MCF 10A (cell line): ENCODE results near the gene TDRD9. TPM values are rescaled to one million over a fixed set of nuclear protein-coding genes. Genes with fewer than 3 reads are reported as not detected.

ENCODE experiments used
- BruUV-seq: library from RNA; stranded (reverse); fragments of 400-500 nt; replicated peaks from 2 replicates; lab custom pipeline; 2021; lab: Mats Ljungman, UMichigan
- CTCF ChIA-PET: fragments of 300-600 bp; sonication (Branson Sonifier 250); formaldehyde crosslinking; extraction: SDS; loops from one replicate; lab custom pipeline; 2021; ENCODE audit warnings: antibody characterized with exemption, inconsistent platforms; lab: Yijun Ruan, JAX
- POLR2A ChIA-PET: fragments of 300-600, 350-650 bp; sonication (Branson Sonifier 250); formaldehyde crosslinking; extraction: SDS; loops from one replicate; lab custom pipeline; 2020; ENCODE audit warnings: antibody characterized with exemption, inconsistent platforms; lab: Yijun Ruan, JAX
- DNase-seq: peaks from one replicate; pipeline ENCODE4 v3.0.0-alpha.2; 2018; ENCODE audit not compliant: unreplicated experiment
- H3K27ac Mint-ChIP-seq: one replicate; pipeline ENCODE4 v1.8.0; 2022; ENCODE audit warnings: mild to moderate bottlenecking, low read depth, mixed read lengths; ENCODE audit not compliant: unreplicated experiment
- H3K27me3 Mint-ChIP-seq: one replicate; pipeline ENCODE4 v1.8.0; 2022; ENCODE audit warnings: mixed read lengths; ENCODE audit not compliant: insufficient read depth, unreplicated experiment
- H3K36me3 Mint-ChIP-seq: one replicate; pipeline ENCODE4 v1.8.0; 2022; ENCODE audit warnings: mild to moderate bottlenecking, moderate library complexity, mixed read lengths; ENCODE audit not compliant: insufficient read depth, unreplicated experiment
- H3K4me1 Mint-ChIP-seq: one replicate; pipeline ENCODE4 v1.8.0; 2022; ENCODE audit warnings: mixed read lengths; ENCODE audit not compliant: insufficient read depth, unreplicated experiment
- H3K4me3 Mint-ChIP-seq: one replicate; pipeline ENCODE4 v1.8.0; 2022; ENCODE audit warnings: mild to moderate bottlenecking, moderate library complexity, mixed read lengths; ENCODE audit not compliant: unreplicated experiment
- H3K9me3 Mint-ChIP-seq: one replicate; pipeline ENCODE4 v1.8.0; 2022; ENCODE audit warnings: mixed read lengths; ENCODE audit not compliant: unreplicated experiment
- intact Hi-C: fragments of 100-400 bp; cut with micrococcal nuclease; formaldehyde crosslinking; loops from 2 replicates; pipeline ENCODE4 v1.14.1; 2022
- total RNA-seq: library from RNA; stranded (reverse); gene quantifications from 2 replicates; pipeline ENCODE4 v1.2.3, GENCODE V29; 2022
- TF ChIP-seq, protein P1 (sequence below): fragments of 200-600 bp; IDR thresholded peaks from one replicate; pipeline ENCODE4 v1.8.0; 2022; ENCODE audit warnings: antibody characterized with exemption, mild to moderate bottlenecking; ENCODE audit not compliant: unreplicated experiment

Gene TDRD9
- total RNA-seq, 1 experiment from 2014 or later = 0.40 TPM

DNA sequence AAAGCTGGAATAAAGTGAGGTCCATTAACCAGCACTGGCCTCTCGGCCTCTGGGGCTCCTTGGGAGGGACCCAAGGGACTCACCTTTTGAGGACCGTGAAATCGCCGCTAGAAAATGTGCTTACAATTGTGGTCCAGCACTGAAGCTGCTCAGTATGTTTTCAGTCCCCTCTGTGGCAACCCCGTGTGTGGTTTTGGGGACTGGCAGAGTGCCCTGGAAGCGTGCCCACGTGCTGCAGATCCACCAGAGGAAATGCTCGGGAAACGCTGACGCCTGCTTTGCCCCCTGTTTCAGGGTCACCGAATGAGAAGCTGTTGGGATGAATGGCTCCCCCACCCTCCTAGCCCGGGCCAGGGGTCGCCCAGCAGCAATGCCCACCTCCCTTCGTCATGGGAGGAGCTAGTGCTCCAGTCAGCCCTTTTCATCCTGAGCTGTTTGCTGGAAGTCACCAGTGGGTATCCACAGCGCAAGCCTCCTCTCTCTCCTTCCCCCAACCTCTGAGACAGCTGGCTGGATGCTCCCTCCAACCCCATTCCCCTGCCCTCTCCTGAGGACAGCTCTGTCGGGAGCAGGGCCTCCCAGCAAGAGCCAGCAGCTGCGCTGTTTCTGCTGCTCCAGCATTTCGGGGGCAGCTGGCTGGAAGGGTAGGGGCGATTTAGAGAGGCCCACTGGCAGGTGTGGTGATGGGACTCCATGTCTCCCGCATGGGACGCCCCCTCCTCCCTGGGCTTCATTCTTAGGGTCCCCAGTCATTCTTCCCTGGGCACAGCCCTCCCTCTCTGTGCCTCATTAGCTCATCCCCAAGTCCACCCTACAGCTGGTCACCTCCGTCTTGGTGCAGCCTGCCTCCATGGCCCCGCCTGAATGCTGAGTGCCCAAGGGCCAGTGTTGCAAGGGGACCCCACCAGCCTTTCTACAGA, 47.6 kb upstream of the TDRD9 start:
- intact Hi-C loops = no loop called here
- peak; percentile 72 for DNase-seq
- Mint-ChIP-seq H3K36me3 (no peaks in the 10 kb centered on the region), H3K4me1 (no peaks in the 10 kb centered on the region), H3K27me3 (no peaks in the 10 kb centered on the region), H3K9me3 (no peaks in the 10 kb centered on the region), H3K27ac (no peak overlapping the region), H3K4me3 (peak overlapping the region; percentile 54)
- no TSS peak for BruUV-seq
- ChIA-PET POLR2A (interaction anchor here (0.7 to 2.0 kb wide), 7 partner anchors 12 to 73 kb away, joined by 3 to 8 read pairs (median 4); no protein-coding TSS in a partner anchor), CTCF (interaction anchor here (0.8 to 2.7 kb wide), 10 partner anchors 20 to 684 kb away, joined by 3 to 9 read pairs (median 4); no protein-coding TSS in a partner anchor)
- TF ChIP-seq, protein P1, sequence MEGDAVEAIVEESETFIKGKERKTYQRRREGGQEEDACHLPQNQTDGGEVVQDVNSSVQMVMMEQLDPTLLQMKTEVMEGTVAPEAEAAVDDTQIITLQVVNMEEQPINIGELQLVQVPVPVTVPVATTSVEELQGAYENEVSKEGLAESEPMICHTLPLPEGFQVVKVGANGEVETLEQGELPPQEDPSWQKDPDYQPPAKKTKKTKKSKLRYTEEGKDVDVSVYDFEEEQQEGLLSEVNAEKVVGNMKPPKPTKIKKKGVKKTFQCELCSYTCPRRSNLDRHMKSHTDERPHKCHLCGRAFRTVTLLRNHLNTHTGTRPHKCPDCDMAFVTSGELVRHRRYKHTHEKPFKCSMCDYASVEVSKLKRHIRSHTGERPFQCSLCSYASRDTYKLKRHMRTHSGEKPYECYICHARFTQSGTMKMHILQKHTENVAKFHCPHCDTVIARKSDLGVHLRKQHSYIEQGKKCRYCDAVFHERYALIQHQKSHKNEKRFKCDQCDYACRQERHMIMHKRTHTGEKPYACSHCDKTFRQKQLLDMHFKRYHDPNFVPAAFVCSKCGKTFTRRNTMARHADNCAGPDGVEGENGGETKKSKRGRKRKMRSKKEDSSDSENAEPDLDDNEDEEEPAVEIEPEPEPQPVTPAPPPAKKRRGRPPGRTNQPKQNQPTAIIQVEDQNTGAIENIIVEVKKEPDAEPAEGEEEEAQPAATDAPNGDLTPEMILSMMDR = no peak

DNA sequence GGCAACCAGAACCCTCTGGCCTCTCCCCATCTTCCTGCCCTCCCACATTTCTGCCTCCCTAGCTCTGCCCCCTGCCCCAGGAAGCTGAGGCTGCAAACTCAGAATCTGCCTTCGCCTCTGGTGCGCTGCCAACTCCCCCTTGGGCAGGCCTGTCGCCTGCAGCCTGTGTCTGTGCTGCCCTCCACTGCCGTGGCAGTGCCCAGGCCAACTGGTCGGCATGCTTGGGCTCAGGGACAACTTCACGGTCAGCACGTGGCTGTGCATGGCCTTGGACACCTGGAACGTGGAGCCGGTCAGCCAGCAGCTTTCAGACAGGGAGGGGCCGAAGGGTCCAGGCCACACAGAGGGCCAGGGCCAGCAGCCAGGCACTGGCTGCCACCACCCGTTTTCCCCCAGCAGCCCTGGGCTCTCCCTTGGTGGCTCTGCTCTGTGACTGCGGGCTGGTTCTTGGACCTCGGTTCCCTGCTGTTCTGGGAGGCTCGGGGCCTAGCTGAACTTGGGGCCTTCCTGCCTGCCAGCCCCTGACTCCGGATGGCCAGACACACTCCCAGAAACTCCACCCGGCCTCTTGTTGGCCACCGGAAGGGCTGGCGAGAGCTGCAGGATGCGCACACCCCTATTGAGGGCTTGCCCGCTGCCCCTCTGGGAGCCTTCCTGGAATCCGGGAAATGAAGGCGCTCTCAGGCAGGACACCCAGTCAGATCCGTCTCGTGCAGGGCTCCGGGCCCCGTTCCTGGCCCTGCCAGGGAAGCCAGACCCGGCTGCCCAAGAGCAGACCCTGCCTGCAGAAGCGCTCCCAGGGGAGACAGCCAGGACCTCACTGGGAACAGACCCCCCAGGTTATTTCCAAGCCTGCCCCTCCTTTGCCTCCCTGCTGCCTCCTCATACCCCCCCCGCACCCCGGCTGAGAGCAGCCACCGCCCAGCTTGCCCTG, 46.7 kb upstream of the TDRD9 start:
- no peak overlapping the region for H3K27ac Mint-ChIP-seq
- no peaks in the 10 kb centered on the region for H3K36me3 Mint-ChIP-seq
- H3K4me3 Mint-ChIP-seq = no peak overlapping the region
- DNase-seq = no peak
- TF ChIP-seq, protein P1 = no peak
- no peaks in the 10 kb centered on the region for H3K9me3 Mint-ChIP-seq
- intact Hi-C loops = no loop called here
- no TSS peak for BruUV-seq
- H3K27me3 Mint-ChIP-seq = no peaks in the 10 kb centered on the region
- no peaks in the 10 kb centered on the region for H3K4me1 Mint-ChIP-seq
- ChIA-PET CTCF (interaction anchor here (1.0 to 2.7 kb wide), 5 partner anchors 19 to 213 kb away, joined by 3 to 8 read pairs (median 5); no protein-coding TSS in a partner anchor), POLR2A (interaction anchor here (0.8 to 2.0 kb wide), 4 partner anchors 13 to 318 kb away, joined by 3 to 8 read pairs (median 4); no protein-coding TSS in a partner anchor)

DNA sequence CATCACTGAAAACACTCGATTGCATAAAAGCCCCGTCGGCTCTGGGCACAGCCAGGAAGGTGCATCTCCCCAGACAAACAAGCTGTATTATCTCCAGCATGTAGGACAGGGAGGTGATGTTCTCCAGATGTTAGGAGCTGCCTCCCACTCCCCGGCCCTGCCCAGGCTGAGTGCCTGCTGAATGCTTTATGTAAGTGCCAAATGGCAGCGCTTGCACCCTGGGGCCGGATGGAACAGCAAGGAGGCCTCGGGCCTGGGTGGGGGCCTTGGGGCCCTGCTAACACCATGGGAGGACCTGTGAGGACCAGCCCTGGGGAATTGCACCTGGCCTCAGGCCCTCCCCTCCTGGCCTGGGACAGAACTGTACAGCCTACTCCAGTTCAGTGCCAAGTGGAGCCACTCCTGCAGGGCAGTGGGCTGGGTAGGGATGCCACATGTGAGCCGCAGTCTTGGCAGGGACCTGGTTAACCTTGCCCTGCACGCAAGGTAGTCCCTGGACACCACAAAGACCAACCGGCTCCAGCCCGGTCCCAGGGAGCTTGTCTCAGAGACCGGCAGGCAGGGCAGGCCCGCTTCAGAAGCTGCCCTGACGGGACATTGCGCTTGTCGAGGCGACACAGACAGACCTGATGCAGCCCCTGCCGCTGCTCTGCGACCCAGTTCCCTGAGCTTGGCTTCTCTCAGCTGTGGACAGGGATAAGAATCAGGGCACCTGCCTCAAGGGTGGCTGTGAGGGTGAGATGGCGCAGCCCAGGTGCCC, 45.6 kb upstream of the TDRD9 start:
- DNase-seq = no peak
- ChIA-PET CTCF (interaction anchor here (0.6 to 1.5 kb wide), 3 partner anchors 28 to 341 kb away, joined by 3 to 5 read pairs (median 3); no protein-coding TSS in a partner anchor), POLR2A (interaction anchor here (0.5 to 1.3 kb wide), 3 partner anchors 80 to 319 kb away, joined by 3 to 4 read pairs (median 4); no protein-coding TSS in a partner anchor)
- BruUV-seq = no TSS peak
- no peak overlapping the region for H3K4me3 Mint-ChIP-seq
- no peaks in the 10 kb centered on the region for H3K36me3 Mint-ChIP-seq
- TF ChIP-seq, protein P1 = no peak
- H3K27ac Mint-ChIP-seq = no peak overlapping the region
- H3K27me3 Mint-ChIP-seq = no peaks in the 10 kb centered on the region
- H3K4me1 Mint-ChIP-seq = no peaks in the 10 kb centered on the region
- no peaks in the 10 kb centered on the region for H3K9me3 Mint-ChIP-seq
- intact Hi-C loops = no loop called here
